ENCODE data around the gene DUOX1.
"Not testable (repeated sequence)": the region's sequence is repeated elsewhere in the genome, so short reads cannot be mapped to it uniquely, and the experiment has no call there.

Gene DUOX1

GRCh38 chr15:45121706-45122417 lies 7.9 kb upstream of the DUOX1 start:
- no peak for DNase-seq

DNA sequence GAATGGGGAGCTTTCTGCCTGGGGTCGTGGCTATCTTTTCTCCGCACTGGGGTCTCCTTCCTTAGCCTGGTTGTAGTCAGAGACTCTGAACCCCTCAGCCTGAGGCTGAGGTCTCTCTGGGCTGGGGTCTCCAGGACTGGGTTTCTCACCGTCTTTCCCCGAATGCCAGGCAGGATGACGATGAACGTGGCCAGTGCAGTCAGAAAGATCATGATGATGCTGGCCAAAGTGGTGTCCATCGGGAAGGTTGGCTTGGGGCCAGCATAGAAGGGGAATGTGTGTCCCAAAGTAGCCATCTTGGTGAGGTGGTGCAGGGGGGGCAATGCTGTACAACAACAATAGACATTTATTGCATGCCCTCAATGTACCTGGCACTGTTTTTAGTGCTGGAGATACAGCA lies 7.1 kb upstream of the DUOX1 start:
- DNase-seq: no peak

GRCh38 chr15:45123397-45123796 lies 6.4 kb upstream of the DUOX1 start:
- no peak for DNase-seq

GRCh38 chr15:45126535-45127158 lies 3.1 kb upstream of the DUOX1 start:
- DNase-seq: no peak

GRCh38 chr15:45128971-45129639 lies 689 bp upstream of the DUOX1 start:
- peak; percentile 53 for DNase-seq

DNA sequence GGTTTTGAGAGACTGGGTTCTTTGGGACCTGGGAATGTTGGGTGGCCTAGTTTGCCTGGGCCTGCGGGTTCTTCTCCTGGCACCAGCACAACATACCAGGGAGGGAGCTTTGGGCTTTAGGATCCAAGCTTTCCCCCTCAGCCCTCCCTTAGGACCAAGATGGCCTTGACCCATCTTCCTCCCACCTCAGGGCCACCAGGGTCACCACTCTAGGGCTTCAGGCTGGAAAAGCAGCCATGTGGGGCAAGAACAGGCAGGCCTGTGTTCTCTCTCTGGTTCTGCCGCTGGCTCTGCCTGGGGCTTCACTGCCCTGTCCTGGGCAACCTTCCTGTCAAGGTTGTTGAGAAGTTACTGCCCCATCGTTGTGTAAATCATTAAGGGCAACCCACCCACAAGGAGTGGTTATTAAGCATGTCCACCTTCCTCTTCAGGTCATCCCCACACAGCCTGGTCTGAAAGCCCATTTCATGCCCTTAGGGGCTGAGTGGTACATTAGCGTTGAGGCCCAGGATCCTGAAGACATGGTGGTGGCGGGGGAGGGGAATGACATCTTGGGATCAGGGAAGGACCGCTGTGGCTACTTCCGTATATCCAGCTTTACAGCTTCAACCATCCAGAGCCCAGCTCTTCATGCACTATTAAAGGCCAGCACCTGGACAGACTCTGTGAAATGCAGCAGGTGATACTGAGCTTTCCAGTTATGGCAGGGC lies 652 bp downstream of the DUOX1 start:
- no peak for DNase-seq

GRCh38 chr15:45131510-45131909 lies 1.7 kb downstream of the DUOX1 start:
- no peak for DNase-seq

GRCh38 chr15:45132844-45133560 lies 3.2 kb downstream of the DUOX1 start:
- DNase-seq: no peak

DNA sequence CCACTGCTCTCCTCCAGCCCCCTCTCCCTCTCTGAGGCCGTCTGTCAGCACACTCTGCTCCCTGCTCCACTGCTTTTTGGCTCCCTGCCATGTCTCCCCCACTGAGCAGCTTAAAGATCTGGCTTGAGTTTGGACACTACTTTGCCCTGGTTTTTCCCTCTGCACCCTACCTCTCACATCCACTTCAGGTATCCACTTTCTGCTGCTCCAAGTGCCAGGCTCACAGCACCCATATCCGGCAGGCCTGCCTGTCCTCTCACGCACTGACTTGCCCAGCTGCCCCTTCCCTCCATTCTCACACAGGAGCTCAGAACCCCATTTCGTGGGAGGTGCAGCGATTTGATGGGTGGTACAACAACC lies 3.7 kb downstream of the DUOX1 start:
- no peak for DNase-seq

DNA sequence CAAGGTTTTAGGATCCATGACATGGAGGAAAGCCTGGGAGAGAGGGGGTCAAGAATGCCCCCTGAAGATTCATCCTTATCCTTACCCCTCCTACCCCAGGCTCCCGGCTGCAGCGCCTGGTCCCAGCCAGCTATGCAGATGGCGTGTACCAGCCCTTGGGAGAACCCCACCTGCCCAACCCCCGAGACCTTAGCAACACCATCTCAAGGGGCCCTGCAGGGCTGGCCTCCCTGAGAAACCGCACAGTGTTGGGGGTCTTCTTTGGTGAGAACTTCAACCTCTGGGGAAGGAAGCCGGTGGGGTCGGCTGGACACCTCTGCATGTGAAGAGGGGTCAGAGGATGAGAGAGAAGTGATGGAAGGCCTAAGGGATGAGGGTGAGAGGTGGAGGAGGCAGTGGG lies 4.3 kb downstream of the DUOX1 start:
- DNase-seq: no peak

- DNase-seq: peak; percentile 67
These were observed 5.1 kb downstream of the DUOX1 start for GRCh38 chr15:45134682-45135604.

DNA sequence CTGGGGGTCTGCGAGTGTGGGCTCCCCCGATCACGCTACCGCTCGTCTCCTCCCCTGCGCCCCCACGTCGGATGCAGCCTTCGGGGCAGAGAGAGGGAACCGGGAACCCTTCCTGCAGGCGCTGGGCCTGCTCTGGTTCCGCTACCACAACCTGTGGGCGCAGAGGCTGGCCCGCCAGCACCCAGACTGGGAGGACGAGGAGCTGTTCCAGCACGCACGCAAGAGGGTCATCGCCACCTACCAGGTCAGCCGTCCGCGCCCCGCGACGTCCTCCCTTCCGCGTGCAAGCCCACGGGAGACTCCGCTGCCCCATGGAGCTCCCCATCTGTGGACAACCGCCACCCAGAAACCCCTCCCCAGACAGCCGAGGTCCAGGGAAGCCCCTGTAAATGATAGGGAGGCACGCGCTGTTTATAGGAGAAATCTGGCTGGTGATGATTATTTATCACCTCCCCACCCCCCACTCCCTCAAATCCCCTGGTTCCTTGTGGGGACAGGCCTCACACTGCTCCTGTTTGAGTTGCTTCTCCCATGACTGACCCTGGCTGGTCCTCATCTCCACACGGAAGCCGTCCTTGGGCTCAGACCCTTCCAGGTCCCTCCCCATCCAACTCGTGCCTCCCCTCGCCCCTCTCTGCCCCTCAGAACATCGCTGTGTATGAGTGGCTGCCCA lies 6.0 kb downstream of the DUOX1 start:
- not testable (repeated sequence) for DNase-seq

- DNase-seq: no peak
These were observed 6.6 kb downstream of the DUOX1 start for GRCh38 chr15:45136378-45136764.

DNA sequence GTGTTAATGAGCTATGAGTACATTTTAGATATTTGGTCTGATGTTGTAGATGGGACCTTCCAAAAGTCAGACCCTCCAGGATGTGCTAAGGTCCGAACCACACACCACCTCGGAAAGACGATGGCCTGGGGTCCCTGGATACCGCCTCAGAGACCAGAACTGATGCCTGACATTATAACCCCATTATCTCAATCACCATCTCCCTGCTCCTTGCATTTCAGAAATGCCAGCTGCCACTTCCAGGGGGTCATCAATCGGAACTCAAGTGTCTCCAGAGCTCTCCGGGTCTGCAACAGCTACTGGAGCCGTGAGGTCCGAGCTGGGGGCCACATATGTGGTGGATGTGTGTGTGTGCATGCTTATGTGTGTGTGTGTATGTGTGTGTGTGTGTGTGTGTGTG lies 7.9 kb downstream of the DUOX1 start:
- DNase-seq: no peak

- DNase-seq: no peak
These were observed 9.3 kb downstream of the DUOX1 start for GRCh38 chr15:45138814-45139765.

GRCh38 chr15:45139770-45140169 lies 10.0 kb downstream of the DUOX1 start:
- DNase-seq: no peak

- no peak for DNase-seq
These were observed 10.9 kb downstream of the DUOX1 start for GRCh38 chr15:45140557-45141250.

DNA sequence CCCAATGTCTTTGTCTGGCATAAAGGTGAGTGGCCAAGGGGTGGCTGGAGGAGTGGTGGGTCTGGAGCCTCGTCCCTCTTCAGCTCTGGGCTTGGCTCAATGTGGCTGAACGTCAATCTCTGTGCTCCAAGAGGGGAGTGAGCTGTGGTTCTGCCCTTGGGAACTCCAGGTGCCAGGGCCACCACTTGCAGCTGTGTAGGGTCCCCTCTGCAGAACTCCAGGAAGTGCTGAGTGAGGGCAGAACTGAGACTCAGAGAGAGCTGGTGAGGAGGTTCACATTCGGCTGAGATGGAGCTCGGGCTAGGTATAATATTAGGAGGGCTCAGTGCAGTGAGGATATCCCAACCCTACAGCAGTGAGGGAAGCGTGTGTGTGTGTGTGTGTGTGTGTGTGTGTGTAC lies 11.6 kb downstream of the DUOX1 start:
- DNase-seq: no peak

DNA sequence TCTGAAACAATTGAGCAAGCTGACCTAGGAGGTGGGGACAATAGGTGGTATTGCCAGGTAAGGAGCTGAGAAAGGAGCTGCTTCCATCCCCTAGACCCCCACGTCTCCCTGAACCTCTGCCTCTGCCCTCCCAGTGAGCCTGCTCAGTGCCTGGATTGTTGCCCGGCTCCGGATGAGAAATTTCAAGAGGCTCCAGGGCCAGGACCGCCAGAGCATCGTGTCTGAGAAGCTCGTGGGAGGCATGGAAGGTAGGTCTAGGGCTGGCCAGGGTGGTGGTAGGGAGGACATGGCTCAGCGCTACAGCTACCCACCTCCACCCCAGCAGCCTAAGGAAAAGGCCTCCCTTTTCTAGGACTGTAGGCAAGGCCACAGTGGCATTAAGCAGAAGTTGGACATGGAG lies 13.3 kb downstream of the DUOX1 start:
- DNase-seq: no peak
